ENCODE results near the gene GBP1.

DNA sequence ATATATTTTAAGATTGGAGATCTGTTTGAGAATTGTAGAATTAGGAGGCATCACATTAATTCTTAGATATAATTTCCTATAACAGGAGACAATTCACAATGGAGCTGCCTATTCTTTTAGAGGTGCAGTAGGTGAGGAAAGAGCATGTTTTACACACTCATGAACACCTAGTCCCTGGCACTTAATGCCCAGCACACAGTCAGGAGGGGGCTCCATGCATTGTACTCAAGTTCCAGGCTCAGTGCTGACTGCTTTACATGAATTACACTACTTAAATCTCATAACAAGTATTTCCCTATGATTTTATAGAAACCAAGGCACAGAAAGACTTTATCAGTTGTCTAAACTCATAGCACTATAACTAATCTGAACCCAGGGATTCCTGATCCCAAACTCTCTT is 42.0 kb downstream of the GBP1 start:
- TF ChIP-seq, protein P1, sequence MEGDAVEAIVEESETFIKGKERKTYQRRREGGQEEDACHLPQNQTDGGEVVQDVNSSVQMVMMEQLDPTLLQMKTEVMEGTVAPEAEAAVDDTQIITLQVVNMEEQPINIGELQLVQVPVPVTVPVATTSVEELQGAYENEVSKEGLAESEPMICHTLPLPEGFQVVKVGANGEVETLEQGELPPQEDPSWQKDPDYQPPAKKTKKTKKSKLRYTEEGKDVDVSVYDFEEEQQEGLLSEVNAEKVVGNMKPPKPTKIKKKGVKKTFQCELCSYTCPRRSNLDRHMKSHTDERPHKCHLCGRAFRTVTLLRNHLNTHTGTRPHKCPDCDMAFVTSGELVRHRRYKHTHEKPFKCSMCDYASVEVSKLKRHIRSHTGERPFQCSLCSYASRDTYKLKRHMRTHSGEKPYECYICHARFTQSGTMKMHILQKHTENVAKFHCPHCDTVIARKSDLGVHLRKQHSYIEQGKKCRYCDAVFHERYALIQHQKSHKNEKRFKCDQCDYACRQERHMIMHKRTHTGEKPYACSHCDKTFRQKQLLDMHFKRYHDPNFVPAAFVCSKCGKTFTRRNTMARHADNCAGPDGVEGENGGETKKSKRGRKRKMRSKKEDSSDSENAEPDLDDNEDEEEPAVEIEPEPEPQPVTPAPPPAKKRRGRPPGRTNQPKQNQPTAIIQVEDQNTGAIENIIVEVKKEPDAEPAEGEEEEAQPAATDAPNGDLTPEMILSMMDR (IDR thresholded peaks at IDR 0.05; ENCODE audit: poor library complexity): no peak
- TF ChIP-seq EZH2 (IDR thresholded peaks at IDR 0.05; ENCODE audit: borderline replicate concordance) (no peak), EZH2phosphoT487 (IDR thresholded peaks at IDR 0.05; ENCODE audit: low read depth, severe bottlenecking, unreplicated experiment) (no peak)
